ENCODE data around the gene IQSEC2.

DNA sequence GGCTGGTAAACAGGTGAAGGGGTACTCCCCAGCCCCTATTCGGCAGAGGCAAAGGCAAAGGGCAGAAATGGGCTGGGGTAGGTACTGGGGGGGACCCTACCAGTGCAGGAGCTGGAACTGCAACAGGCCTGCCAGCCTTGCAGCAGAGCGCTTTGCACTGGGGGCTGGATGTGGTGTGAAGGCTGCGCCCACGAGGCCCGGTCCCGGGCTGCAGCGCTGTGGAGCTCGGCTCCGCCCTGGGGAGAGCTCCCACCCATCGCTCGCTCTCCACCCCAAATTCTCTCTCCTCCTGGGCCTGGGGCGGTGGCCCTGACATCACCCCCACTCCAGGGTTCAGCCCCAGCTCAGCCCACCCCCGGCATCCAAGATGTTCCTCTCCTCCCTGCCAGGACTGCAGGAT is 24.2 kb downstream of the IQSEC2 start:
- TF ChIP-seq YY1 (IDR thresholded peaks at IDR 0.05; ENCODE audit: insufficient read depth, insufficient read length) (no peak), ZNF274 (IDR thresholded peaks at IDR 0.05; ENCODE audit: low read depth, low read length) (no peak), SUZ12 (IDR thresholded peaks at IDR 0.05; ENCODE audit: extremely low read depth, insufficient read depth, insufficient read length) (no peak)
